GM23338 (cell line): ENCODE data around the gene KRT32. TPM values are rescaled to one million over a fixed set of nuclear protein-coding genes. Genes with fewer than 3 reads are reported as not detected.

Source experiments
- ATAC-seq: fragments of 200-7000 bp; cut with Tn5 transposase; 3 replicates; pipeline ENCODE4 v1.9.1; 2020
- DNase-seq: peaks from one replicate; pipeline ENCODE4 v3.0.0-alpha.2; 2015; ENCODE audit warnings: low spot score
- H2AFZ ChIP-seq: fragments of 200-600 bp; sonication (generic); 2 replicates; pipeline ENCODE4 v1.8.0; 2016; ENCODE audit warnings: antibody characterized with exemption, mild to moderate bottlenecking, moderate library complexity
- H3F3A ChIP-seq: fragments of 200-600 bp; sonication (generic); replicated peaks from 2 replicates; pipeline ENCODE4 v1.8.0; 2017; ENCODE audit warnings: antibody characterized with exemption, mixed run types, low read depth
- H3K27ac ChIP-seq: fragments of 200-600 bp; sonication (generic); 2 replicates; pipeline ENCODE4 v1.6.1; 2016; ENCODE audit warnings: low read depth
- H3K27me3 ChIP-seq: fragments of 200-600 bp; sonication (generic); 2 replicates; pipeline ENCODE4 v1.8.0; 2016; ENCODE audit warnings: mild to moderate bottlenecking, mixed run types, moderate library complexity; ENCODE audit not compliant: insufficient read depth
- H3K36me3 ChIP-seq: fragments of 200-600 bp; sonication (generic); 2 replicates; pipeline ENCODE4 v1.8.0; 2016; ENCODE audit warnings: mild to moderate bottlenecking; ENCODE audit not compliant: insufficient read depth
- H3K4me1 ChIP-seq: fragments of 200-600 bp; sonication (generic); 2 replicates; pipeline ENCODE4 v1.8.0; 2016; ENCODE audit warnings: mild to moderate bottlenecking, moderate library complexity; ENCODE audit not compliant: insufficient read depth
- H3K4me2 ChIP-seq: fragments of 200-600 bp; sonication (generic); 2 replicates; pipeline ENCODE4 v1.7.1; 2017; ENCODE audit warnings: mixed run types
- H3K4me3 ChIP-seq: fragments of 200-600 bp; sonication (generic); 2 replicates; pipeline ENCODE4 v1.6.1; 2016; ENCODE audit warnings: mixed run types
- H3K79me2 ChIP-seq: fragments of 200-600 bp; sonication (generic); replicated peaks from 2 replicates; pipeline ENCODE4 v1.8.0; 2017; ENCODE audit warnings: mild to moderate bottlenecking; ENCODE audit not compliant: insufficient read depth
- H3K9me2 ChIP-seq: fragments of 200-600 bp; sonication (generic); 2 replicates; pipeline ENCODE4 v1.8.0; 2017; ENCODE audit not compliant: insufficient read depth
- H4K20me1 ChIP-seq: fragments of 200-600 bp; sonication (generic); replicated peaks from 2 replicates; pipeline ENCODE4 v1.8.0; 2017; ENCODE audit warnings: mild to moderate bottlenecking; ENCODE audit not compliant: insufficient read depth
- H3K27ac Mint-ChIP-seq: 2 replicates; pipeline ENCODE4 v1.8.0; 2020; ENCODE audit warnings: inconsistent platforms, mild to moderate bottlenecking, moderate library complexity, mixed read lengths
- H3K27me3 Mint-ChIP-seq: 3 replicates; pipeline ENCODE4 v1.8.0; 2022; ENCODE audit warnings: low read depth, mild to moderate bottlenecking, moderate library complexity, mixed read lengths, inconsistent platforms; ENCODE audit not compliant: insufficient read depth, poor library complexity
- H3K36me3 Mint-ChIP-seq: 3 replicates; pipeline ENCODE4 v1.8.0; 2021; ENCODE audit warnings: low read depth, mild to moderate bottlenecking, inconsistent platforms, moderate library complexity, mixed read lengths
- H3K4me1 Mint-ChIP-seq: 3 replicates; pipeline ENCODE4 v1.8.0; 2020; ENCODE audit warnings: mild to moderate bottlenecking, inconsistent platforms, mixed read lengths
- H3K4me3 Mint-ChIP-seq: 3 replicates; pipeline ENCODE4 v1.8.0; 2021; ENCODE audit warnings: moderate library complexity, mild to moderate bottlenecking, inconsistent platforms, mixed read lengths
- H3K9me3 Mint-ChIP-seq: 3 replicates; pipeline ENCODE4 v1.8.0; 2020; ENCODE audit warnings: moderate library complexity, mild to moderate bottlenecking, inconsistent platforms, mixed read lengths
- EZH2 ChIP-seq: fragments of 200-600 bp; sonication (generic); IDR thresholded peaks from one replicate; pipeline ENCODE4 v1.8.0; 2017; ENCODE audit warnings: antibody characterized with exemption, mild to moderate bottlenecking, low read depth; ENCODE audit not compliant: unreplicated experiment
- REST ChIP-seq: IDR thresholded peaks from one replicate; pipeline ENCODE4 v1.6.1; 2018; ENCODE audit warnings: antibody characterized with exemption; ENCODE audit not compliant: unreplicated experiment
- polyA plus RNA-seq: library from polyadenylated mRNA; unstranded; fragments of >200 nt; fragmentation: Nextera tagmentation; extraction: Ambion mirVana; gene quantifications from 2 replicates; pipeline ENCODE4 v1.2.1, GENCODE V29; 2016
- total RNA-seq: library from RNA; depleted of rRNA; stranded (reverse); fragments of >200 nt; shearing (Covaris generic); gene quantifications from 2 replicates; pipeline ENCODE4 v1.2.3, GENCODE V29; 2014
- TF ChIP-seq, protein P1 (sequence below): fragments of 250-450 bp; sonication (Bioruptor Pico); IDR thresholded peaks from 2 replicates; pipeline ENCODE4 v1.5.0; 2020; ENCODE audit warnings: mild to moderate bottlenecking, moderate library complexity

Gene KRT32
- total and polyA plus RNA-seq, 2 experiments from 2014 or later: not detected

DNA sequence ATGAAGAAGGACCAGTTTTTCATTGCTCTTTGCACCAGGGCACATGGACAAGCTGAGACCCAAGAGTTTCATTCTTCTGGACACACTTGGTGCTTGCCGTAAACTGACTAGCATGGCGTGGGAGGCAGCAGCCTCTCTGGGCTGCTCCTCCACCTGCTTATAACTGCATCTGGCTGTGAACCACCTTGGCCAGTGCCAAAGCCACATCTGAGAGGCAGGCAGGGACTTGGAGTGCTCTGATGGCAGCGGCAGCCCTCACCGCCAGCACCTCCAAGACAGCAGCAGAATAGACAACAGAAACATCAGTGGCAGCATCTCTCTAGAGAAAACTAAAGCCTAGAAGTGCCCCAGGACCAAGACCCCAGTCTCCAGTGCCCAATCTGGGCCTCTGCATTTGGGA is 47.5 kb downstream of the KRT32 start (continued):
- TF ChIP-seq, protein P1, sequence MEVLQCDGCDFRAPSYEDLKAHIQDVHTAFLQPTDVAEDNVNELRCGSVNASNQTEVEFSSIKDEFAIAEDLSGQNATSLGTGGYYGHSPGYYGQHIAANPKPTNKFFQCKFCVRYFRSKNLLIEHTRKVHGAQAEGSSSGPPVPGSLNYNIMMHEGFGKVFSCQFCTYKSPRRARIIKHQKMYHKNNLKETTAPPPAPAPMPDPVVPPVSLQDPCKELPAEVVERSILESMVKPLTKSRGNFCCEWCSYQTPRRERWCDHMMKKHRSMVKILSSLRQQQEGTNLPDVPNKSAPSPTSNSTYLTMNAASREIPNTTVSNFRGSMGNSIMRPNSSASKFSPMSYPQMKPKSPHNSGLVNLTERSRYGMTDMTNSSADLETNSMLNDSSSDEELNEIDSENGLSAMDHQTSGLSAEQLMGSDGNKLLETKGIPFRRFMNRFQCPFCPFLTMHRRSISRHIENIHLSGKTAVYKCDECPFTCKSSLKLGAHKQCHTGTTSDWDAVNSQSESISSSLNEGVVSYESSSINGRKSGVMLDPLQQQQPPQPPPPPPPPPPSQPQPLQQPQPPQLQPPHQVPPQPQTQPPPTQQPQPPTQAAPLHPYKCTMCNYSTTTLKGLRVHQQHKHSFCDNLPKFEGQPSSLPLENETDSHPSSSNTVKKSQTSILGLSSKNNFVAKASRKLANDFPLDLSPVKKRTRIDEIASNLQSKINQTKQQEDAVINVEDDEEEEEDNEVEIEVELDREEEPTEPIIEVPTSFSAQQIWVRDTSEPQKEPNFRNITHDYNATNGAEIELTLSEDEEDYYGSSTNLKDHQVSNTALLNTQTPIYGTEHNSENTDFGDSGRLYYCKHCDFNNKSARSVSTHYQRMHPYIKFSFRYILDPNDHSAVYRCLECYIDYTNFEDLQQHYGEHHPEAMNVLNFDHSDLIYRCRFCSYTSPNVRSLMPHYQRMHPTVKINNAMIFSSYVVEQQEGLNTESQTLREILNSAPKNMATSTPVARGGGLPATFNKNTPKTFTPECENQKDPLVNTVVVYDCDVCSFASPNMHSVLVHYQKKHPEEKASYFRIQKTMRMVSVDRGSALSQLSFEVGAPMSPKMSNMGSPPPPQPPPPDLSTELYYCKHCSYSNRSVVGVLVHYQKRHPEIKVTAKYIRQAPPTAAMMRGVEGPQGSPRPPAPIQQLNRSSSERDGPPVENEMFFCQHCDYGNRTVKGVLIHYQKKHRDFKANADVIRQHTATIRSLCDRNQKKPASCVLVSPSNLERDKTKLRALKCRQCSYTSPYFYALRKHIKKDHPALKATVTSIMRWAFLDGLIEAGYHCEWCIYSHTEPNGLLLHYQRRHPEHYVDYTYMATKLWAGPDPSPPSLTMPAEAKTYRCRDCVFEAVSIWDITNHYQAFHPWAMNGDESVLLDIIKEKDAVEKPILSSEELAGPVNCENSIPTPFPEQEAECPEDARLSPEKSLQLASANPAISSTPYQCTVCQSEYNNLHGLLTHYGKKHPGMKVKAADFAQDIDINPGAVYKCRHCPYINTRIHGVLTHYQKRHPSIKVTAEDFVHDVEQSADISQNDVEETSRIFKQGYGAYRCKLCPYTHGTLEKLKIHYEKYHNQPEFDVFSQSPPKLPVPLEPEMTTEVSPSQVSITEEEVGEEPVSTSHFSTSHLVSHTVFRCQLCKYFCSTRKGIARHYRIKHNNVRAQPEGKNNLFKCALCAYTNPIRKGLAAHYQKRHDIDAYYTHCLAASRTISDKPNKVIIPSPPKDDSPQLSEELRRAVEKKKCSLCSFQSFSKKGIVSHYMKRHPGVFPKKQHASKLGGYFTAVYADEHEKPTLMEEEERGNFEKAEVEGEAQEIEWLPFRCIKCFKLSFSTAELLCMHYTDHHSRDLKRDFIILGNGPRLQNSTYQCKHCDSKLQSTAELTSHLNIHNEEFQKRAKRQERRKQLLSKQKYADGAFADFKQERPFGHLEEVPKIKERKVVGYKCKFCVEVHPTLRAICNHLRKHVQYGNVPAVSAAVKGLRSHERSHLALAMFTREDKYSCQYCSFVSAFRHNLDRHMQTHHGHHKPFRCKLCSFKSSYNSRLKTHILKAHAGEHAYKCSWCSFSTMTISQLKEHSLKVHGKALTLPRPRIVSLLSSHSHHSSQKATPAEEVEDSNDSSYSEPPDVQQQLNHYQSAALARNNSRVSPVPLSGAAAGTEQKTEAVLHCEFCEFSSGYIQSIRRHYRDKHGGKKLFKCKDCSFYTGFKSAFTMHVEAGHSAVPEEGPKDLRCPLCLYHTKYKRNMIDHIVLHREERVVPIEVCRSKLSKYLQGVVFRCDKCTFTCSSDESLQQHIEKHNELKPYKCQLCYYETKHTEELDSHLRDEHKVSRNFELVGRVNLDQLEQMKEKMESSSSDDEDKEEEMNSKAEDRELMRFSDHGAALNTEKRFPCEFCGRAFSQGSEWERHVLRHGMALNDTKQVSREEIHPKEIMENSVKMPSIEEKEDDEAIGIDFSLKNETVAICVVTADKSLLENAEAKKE (CRISPR knock-in tag): no peak
- TF ChIP-seq EZH2: no peak

- Histone ChIP-seq H3K36me3 (no peaks in the 10 kb centered on the region), H3K27me3 (no peaks in the 10 kb centered on the region), H3K4me2 (no peak overlapping the region), H3K79me2 (no peaks in the 10 kb centered on the region), H4K20me1 (no peaks in the 10 kb centered on the region), H3F3A (no peaks in the 10 kb centered on the region), H3K27ac (no peak overlapping the region), H3K9me2 (peaks cover 11% of the 10 kb centered on the region), H3K4me1 (no peaks in the 10 kb centered on the region), H2AFZ (no peak overlapping the region), H3K4me3 (no peak overlapping the region)
- H3K36me3 Mint-ChIP-seq: no peaks in the 10 kb centered on the region
- DNase-seq (no peak), ATAC-seq (no peak)
- H3K4me3 Mint-ChIP-seq: no peak overlapping the region
- H3K27ac Mint-ChIP-seq: no peak overlapping the region
- peaks cover 1% of the 10 kb centered on the region for H3K27me3 Mint-ChIP-seq
- peaks cover 15% of the 10 kb centered on the region for H3K4me1 Mint-ChIP-seq
- H3K9me3 Mint-ChIP-seq: no peaks in the 10 kb centered on the region
- TF ChIP-seq REST: no peak
- TF ChIP-seq, protein P1 (CRISPR knock-in tag): no peak
Observed at GRCh38 chr17:41418116-41418860, 48.9 kb downstream of the KRT32 start.
